OCI-LY7 (cell line): Measurements from ENCODE around the gene LDLRAP1.
A peak's percentile ranks its signal among the peaks of the same experiment; 100 is the strongest.

ENCODE experiments used
- EZH2phosphoT487 ChIP-seq: fragments of 200-600 bp; sonication (generic); IDR thresholded peaks from 2 replicates; pipeline ENCODE4 v1.6.1; 2018; ENCODE audit warnings: low read depth, borderline replicate concordance, mild to moderate bottlenecking, mixed run types, antibody characterized with exemption, low read length, moderate library complexity, mixed read lengths
- TF ChIP-seq, protein P1 (sequence below): fragments of 200-600 bp; sonication (generic); conservative IDR thresholded peaks from 2 replicates; pipeline ENCODE4 v1.5.1; 2014; ENCODE audit warnings: mild to moderate bottlenecking, antibody characterized with exemption, low read length, moderate library complexity, mixed read lengths

DNA sequence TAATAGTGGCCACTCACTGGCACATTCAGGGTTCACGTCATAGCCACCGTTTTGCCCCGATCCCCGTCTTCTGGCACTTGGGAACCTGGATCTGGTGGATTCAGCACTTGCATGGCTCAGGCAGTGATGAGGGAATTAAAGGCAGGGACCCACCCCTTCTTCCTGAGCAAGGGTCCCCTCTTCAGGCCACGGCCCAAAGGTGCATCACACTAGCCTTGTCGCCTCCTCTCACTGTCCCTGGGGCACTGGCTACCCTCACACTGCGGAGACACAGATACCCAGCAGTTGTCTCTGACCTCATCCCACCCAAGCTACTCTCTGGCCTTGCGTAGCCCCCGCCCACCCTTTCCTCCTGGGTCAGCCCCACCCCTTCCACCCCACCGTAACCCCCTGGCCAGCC lies 19.9 kb upstream of the LDLRAP1 start:
- TF ChIP-seq, protein P1, sequence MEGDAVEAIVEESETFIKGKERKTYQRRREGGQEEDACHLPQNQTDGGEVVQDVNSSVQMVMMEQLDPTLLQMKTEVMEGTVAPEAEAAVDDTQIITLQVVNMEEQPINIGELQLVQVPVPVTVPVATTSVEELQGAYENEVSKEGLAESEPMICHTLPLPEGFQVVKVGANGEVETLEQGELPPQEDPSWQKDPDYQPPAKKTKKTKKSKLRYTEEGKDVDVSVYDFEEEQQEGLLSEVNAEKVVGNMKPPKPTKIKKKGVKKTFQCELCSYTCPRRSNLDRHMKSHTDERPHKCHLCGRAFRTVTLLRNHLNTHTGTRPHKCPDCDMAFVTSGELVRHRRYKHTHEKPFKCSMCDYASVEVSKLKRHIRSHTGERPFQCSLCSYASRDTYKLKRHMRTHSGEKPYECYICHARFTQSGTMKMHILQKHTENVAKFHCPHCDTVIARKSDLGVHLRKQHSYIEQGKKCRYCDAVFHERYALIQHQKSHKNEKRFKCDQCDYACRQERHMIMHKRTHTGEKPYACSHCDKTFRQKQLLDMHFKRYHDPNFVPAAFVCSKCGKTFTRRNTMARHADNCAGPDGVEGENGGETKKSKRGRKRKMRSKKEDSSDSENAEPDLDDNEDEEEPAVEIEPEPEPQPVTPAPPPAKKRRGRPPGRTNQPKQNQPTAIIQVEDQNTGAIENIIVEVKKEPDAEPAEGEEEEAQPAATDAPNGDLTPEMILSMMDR, result peak; percentile 54
- TF ChIP-seq EZH2phosphoT487, result no peak
